Cardiac fibroblast (primary cell): ENCODE data around the gene CDC5L.
A peak's percentile ranks its signal among the peaks of the same experiment; 100 is the strongest.

Experiments used
- DNase-seq, 2 donors: peaks; one replicate each; pipeline versions ENCODE4 v3.0.0 to v3.0.0-alpha.2; 2010; ENCODE audit warnings: low read depth in 2 of 2
- H3K4me3 ChIP-seq, 2 donors: replicated peaks in 1 of 2; 1 replicate in 1 of 2; 2 replicates in 1 of 2; pipeline ENCODE4 v1.5.1; 2011; ENCODE audit warnings: low read depth in 2 of 2, low read length in 2 of 2, mild to moderate bottlenecking in 2 of 2, moderate library complexity in 1 of 2
- CTCF ChIP-seq: IDR thresholded peaks from one replicate; pipeline ENCODE4 v1.5.1; 2011; ENCODE audit warnings: low read depth, mild to moderate bottlenecking, low read length, inconsistent platforms

The CDC5L gene

GRCh38 chr6:44428682-44429081 is 41.2 kb downstream of the CDC5L start:
- DNase-seq, result no peak
- H3K4me3 ChIP-seq, result no peak overlapping the region

GRCh38 chr6:44430326-44430725 is 42.8 kb downstream of the CDC5L start:
- TF ChIP-seq CTCF, result no peak
- H3K4me3 ChIP-seq, result no peak overlapping the region
- peak; percentile 45 to 50 for DNase-seq

More at GRCh38 chr6:44428682-44429081, 41.2 kb downstream of the CDC5L start:
- no peak for TF ChIP-seq CTCF

GRCh38 chr6:44431118-44431725 is 43.7 kb downstream of the CDC5L start:
- no peak overlapping the region for H3K4me3 ChIP-seq
- peak; percentile 69 for TF ChIP-seq CTCF
- DNase-seq, result peak; percentile 79 to 84

GRCh38 chr6:44432227-44432626 is 44.7 kb downstream of the CDC5L start:
- TF ChIP-seq CTCF, result no peak
- DNase-seq, result no peak
- no peak overlapping the region for H3K4me3 ChIP-seq

- no peak for TF ChIP-seq CTCF
- no peak for DNase-seq
- no peak overlapping the region for H3K4me3 ChIP-seq
These were observed 45.2 kb downstream of the CDC5L start for GRCh38 chr6:44432726-44433125.

GRCh38 chr6:44435500-44435899 is 48.0 kb downstream of the CDC5L start:
- TF ChIP-seq CTCF, result no peak
- no peak overlapping the region for H3K4me3 ChIP-seq
- DNase-seq, result no peak

- H3K4me3 ChIP-seq, result no peak overlapping the region
- no peak for DNase-seq
- TF ChIP-seq CTCF, result no peak
These were observed 51.3 kb downstream of the CDC5L start for GRCh38 chr6:44438827-44439226.
